Activated B cell treated with CpG ODN at 0.5 μM for 24 hours (primary cell): Measurements from ENCODE around the gene ZNF302. TPM values are rescaled to one million over a fixed set of nuclear protein-coding genes. Genes with fewer than 3 reads are reported as not detected.

Source experiments
- ATAC-seq: fragments of 200-7000 bp; cut with Tn5 transposase; one replicate; pipeline ENCODE4 v1.10.0; 2021; ENCODE audit warnings: low read depth, mild to moderate bottlenecking, moderate library complexity
- CTCF ChIA-PET: fragments of 350-600 bp; sonication (Branson Sonifier 250); formaldehyde crosslinking; loops from one replicate; lab custom pipeline; 2021; ENCODE audit warnings: antibody characterized with exemption; lab: Charles Lee
- POLR2A ChIA-PET: fragments of 350-600 bp; sonication (Branson Sonifier 250); formaldehyde crosslinking; loops from one replicate; lab custom pipeline; 2021; ENCODE audit warnings: antibody characterized with exemption; lab: Charles Lee
- DNase-seq: peaks from one replicate; pipeline ENCODE4 v3.0.0; 2022
- H3K27ac Mint-ChIP-seq: one replicate; pipeline ENCODE4 v1.8.0; 2020; ENCODE audit warnings: mixed read lengths
- H3K27me3 Mint-ChIP-seq: one replicate; pipeline ENCODE4 v1.8.0; 2021; ENCODE audit warnings: mixed read lengths
- H3K36me3 Mint-ChIP-seq: one replicate; pipeline ENCODE4 v1.8.0; 2021; ENCODE audit warnings: low read depth, mixed read lengths
- H3K4me1 Mint-ChIP-seq: one replicate; pipeline ENCODE4 v1.8.0; 2021; ENCODE audit warnings: mixed read lengths
- H3K4me3 Mint-ChIP-seq: one replicate; pipeline ENCODE4 v1.8.0; 2020; ENCODE audit warnings: mild to moderate bottlenecking, mixed read lengths
- H3K9me3 Mint-ChIP-seq: one replicate; pipeline ENCODE4 v1.8.0; 2020; ENCODE audit warnings: mixed read lengths
- intact Hi-C: fragments of 100-400 bp; cut with micrococcal nuclease; formaldehyde crosslinking; loops from one replicate; pipeline ENCODE4 v1.15.1; 2024
- total RNA-seq: library from RNA; stranded (reverse); gene quantifications from 2 replicates; pipeline ENCODE4 v1.2.3, GENCODE V29; 2022
- TF ChIP-seq, protein P1 (sequence below): fragments of 200-600 bp; IDR thresholded peaks from one replicate; pipeline ENCODE4 v1.8.0; 2022; ENCODE audit warnings: antibody characterized with exemption, mild to moderate bottlenecking

The ZNF302 gene
- total RNA-seq, 1 donor from 2014 or later, result 38.1 TPM

DNA sequence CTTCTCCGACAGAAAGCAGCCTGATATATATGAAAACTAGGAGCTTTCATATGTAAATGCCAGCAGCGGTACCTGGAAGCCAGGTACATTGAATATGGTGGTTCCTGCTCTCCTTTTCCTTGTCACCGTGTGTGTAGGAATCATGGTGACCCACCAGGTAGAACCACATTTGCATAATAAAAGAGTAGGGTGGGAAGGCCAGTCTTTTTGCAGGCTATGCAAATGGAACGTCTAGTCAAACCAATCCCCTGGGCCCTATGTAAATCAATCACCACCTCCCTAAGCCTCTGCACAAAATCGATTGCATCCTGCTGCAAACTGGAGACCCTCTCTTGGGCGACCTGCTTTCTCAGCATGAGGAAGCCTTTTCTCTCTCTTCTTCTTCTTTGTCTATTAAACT lies 34.4 kb downstream of the ZNF302 start:
- peaks cover 15% of the 10 kb centered on the region for H3K27me3 Mint-ChIP-seq
- ATAC-seq, result no peak
- ChIA-PET CTCF (interaction anchor here (0.7 to 5.7 kb wide), 3 partner anchors 64 to 934 kb away, joined by 3 to 70 read pairs (median 4); no protein-coding TSS in a partner anchor), POLR2A (no interaction called here)
- H3K9me3 Mint-ChIP-seq, result peaks cover 9% of the 10 kb centered on the region
- intact Hi-C loops, result loop anchor here (1.0 to 5.0 kb wide), 5 partner anchors 35 to 1295 kb away; partner anchors contain the start of genes SCGB2B2 and ZNF302
- H3K27ac Mint-ChIP-seq, result no peak overlapping the region
- no peaks in the 10 kb centered on the region for H3K36me3 Mint-ChIP-seq
- no peak overlapping the region for H3K4me3 Mint-ChIP-seq
- no peaks in the 10 kb centered on the region for H3K4me1 Mint-ChIP-seq
- TF ChIP-seq, protein P1, sequence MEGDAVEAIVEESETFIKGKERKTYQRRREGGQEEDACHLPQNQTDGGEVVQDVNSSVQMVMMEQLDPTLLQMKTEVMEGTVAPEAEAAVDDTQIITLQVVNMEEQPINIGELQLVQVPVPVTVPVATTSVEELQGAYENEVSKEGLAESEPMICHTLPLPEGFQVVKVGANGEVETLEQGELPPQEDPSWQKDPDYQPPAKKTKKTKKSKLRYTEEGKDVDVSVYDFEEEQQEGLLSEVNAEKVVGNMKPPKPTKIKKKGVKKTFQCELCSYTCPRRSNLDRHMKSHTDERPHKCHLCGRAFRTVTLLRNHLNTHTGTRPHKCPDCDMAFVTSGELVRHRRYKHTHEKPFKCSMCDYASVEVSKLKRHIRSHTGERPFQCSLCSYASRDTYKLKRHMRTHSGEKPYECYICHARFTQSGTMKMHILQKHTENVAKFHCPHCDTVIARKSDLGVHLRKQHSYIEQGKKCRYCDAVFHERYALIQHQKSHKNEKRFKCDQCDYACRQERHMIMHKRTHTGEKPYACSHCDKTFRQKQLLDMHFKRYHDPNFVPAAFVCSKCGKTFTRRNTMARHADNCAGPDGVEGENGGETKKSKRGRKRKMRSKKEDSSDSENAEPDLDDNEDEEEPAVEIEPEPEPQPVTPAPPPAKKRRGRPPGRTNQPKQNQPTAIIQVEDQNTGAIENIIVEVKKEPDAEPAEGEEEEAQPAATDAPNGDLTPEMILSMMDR, result no peak
- DNase-seq, result no peak

DNA sequence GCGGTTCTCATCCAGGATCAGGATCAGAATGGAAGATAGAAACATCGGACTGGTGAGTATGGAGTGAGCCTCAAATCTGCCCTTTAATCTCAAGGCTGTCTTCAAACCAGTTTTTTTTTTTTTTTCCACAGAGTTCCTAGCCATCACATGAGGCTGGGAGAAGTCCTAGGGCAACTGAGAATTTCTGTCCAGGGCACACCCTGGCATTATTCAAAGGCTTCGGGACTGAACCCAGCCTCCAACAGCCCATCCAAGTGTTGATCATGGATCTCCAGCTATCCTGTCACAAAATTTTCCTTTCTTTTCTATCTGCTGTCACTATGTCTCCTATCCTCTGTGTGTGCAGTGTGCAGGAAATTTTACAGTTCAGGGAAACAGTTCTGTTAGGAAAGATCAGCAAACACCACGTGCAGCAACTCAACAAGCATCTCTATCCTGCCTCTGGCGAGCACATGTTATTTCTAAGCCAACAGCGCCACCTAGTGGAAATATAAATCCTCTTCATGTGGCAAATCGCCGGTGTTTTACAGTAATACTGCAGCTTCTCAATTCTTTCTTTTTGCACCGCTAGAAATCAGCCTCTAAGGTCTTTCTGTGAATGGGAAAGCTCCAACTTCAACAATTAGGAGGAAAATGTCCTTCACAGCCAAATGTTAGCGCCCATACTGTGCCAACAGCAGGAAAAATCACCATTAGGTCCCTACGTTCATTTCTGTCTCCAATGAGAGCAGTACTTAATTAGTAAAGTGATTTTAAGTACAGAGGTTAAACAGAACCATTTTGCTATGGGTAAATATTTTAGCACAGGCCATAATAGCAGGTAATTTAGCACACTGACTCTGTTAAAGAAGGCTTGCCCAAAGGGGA lies 35.1 kb downstream of the ZNF302 start:
- no peak overlapping the region for H3K27ac Mint-ChIP-seq
- DNase-seq, result no peak
- peaks cover 18% of the 10 kb centered on the region for H3K27me3 Mint-ChIP-seq
- peaks cover 9% of the 10 kb centered on the region for H3K9me3 Mint-ChIP-seq
- POLR2A ChIA-PET, result interaction anchor here (0.6 to 0.8 kb wide), 2 partner anchors 20 to 35 kb away, joined by 3 read pairs; partner anchors contain the start of gene ZNF302
- intact Hi-C loops, result loop anchor here (1.0 to 5.0 kb wide), 5 partner anchors 35 to 1296 kb away; partner anchors contain the start of genes SCGB2B2 and ZNF302
- no peaks in the 10 kb centered on the region for H3K4me1 Mint-ChIP-seq
- ATAC-seq, result peak; percentile 49
- TF ChIP-seq, protein P1, result peak; percentile 61
- H3K36me3 Mint-ChIP-seq, result no peaks in the 10 kb centered on the region
- CTCF ChIA-PET, result interaction anchor here (1.3 to 5.7 kb wide), 2 partner anchors 65 to 74 kb away, joined by 3 to 70 read pairs; no protein-coding TSS in a partner anchor
- no peak overlapping the region for H3K4me3 Mint-ChIP-seq

DNA sequence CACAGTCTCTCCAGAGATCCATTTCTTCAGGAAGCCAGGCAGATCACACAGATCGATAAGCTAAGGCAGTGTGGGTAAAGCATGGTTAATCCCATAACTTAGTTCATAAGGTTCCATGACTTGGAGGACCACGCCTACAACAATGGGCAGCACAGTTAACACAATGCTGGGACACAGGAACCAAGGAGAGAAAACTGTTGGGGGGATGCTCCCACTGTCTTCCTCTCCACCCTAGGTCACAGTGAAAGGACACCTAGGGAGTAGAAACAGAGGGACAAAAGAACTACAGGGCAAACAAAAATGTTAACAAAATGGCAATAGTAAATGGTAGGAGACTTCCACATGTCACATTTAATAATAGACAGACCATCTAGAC lies 35.8 kb downstream of the ZNF302 start:
- no peak overlapping the region for H3K27ac Mint-ChIP-seq
- no peak overlapping the region for H3K4me3 Mint-ChIP-seq
- CTCF ChIA-PET, result interaction anchor here (1.3 to 5.7 kb wide), 2 partner anchors 65 to 74 kb away, joined by 3 to 70 read pairs; no protein-coding TSS in a partner anchor
- intact Hi-C loops, result loop anchor here (2.0 to 5.0 kb wide), 4 partner anchors 36 to 1296 kb away; partner anchors contain the start of genes SCGB2B2 and ZNF302
- TF ChIP-seq, protein P1, result no peak
- no peaks in the 10 kb centered on the region for H3K4me1 Mint-ChIP-seq
- peaks cover 18% of the 10 kb centered on the region for H3K27me3 Mint-ChIP-seq
- H3K36me3 Mint-ChIP-seq, result no peaks in the 10 kb centered on the region
- POLR2A ChIA-PET, result no interaction called here
- peaks cover 9% of the 10 kb centered on the region for H3K9me3 Mint-ChIP-seq
- ATAC-seq (no peak), DNase-seq (no peak)

DNA sequence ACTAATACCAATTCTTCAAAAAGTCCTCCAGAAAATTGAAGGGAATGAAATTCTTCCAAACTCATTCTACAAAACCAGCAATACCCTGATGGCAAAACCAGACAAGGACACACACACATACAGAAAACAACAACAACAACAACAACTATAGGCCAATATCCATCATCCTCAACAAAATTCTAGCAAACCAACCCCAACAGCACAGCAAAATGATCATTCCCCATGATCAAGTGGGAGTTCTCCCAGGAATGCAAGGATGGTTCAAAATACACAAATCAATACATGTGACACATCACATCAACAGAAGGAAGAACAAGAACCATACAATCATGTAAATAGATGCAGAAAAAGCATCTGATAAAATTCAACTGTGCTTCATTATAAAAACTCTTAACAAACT lies 37.9 kb downstream of the ZNF302 start:
- TF ChIP-seq, protein P1, result no peak
- Mint-ChIP-seq H3K27ac (no peak overlapping the region), H3K4me3 (no peak overlapping the region), H3K36me3 (no peaks in the 10 kb centered on the region), H3K9me3 (peaks cover 9% of the 10 kb centered on the region), H3K27me3 (peaks cover 16% of the 10 kb centered on the region), H3K4me1 (no peaks in the 10 kb centered on the region)
- POLR2A ChIA-PET, result no interaction called here
- CTCF ChIA-PET, result no interaction called here
- ATAC-seq, result no peak
- intact Hi-C loops, result no loop called here
- DNase-seq, result no peak

DNA sequence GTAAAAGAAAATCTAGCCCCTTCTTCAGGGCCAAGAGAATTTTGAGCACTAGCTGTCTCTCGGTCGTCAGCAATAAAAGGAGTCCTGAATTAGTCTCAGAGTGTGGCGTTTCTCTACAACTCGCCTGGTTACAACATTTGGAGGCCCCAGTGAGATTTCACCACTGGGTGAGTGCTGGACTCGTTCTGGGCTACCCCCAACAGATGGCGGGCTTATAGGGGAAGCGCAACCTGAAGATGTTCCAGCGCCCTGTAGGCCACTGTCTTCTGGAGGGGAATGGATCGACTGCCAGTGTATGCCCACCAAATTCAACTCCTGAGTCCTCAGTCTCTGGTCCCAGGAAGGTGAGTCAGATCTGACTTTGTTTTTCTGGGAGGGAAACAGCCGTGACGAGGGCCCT lies 44.9 kb downstream of the ZNF302 start:
- CTCF ChIA-PET, result no interaction called here

More for the DNA sequence above, 44.9 kb downstream of the ZNF302 start:
- Mint-ChIP-seq H3K27ac (no peak overlapping the region), H3K27me3 (peaks cover 28% of the 10 kb centered on the region), H3K4me1 (no peaks in the 10 kb centered on the region), H3K4me3 (no peak overlapping the region), H3K9me3 (no peaks in the 10 kb centered on the region), H3K36me3 (no peaks in the 10 kb centered on the region)
- TF ChIP-seq, protein P1, result no peak
- intact Hi-C loops, result no loop called here
- DNase-seq (no peak), ATAC-seq (no peak)
- POLR2A ChIA-PET, result no interaction called here
